Colonic mucosa (tissue), 4 donors: ENCODE data around the gene HBM. TPM values are rescaled to one million over a fixed set of nuclear protein-coding genes. Genes with fewer than 3 reads are reported as not detected.

Experiments
- DNase-seq: peaks from one replicate; pipeline ENCODE4 v3.0.0-alpha.2; 2020
- H3K27ac ChIP-seq: fragments of 200-600 bp; one replicate; pipeline ENCODE4 v1.8.0; 2021
- H3K27me3 ChIP-seq: fragments of 200-600 bp; one replicate; pipeline ENCODE4 v1.8.0; 2021
- H3K36me3 ChIP-seq: fragments of 200-600 bp; one replicate; pipeline ENCODE4 v1.8.0; 2021
- H3K4me1 ChIP-seq: fragments of 200-600 bp; one replicate; pipeline ENCODE4 v1.8.0; 2021; ENCODE audit warnings: mild to moderate bottlenecking
- H3K4me3 ChIP-seq: fragments of 200-600 bp; one replicate; pipeline ENCODE4 v1.8.0; 2021
- H3K9ac ChIP-seq, 2 donors: one replicate each; pipeline ENCODE4 v1.7.0; 2013; ENCODE audit warnings: control low read depth in 2 of 2, low read depth in 2 of 2, low read length in 2 of 2
- H3K9me3 ChIP-seq: fragments of 200-600 bp; one replicate; pipeline ENCODE4 v1.8.0; 2021
- CTCF ChIP-seq: fragments of 200-600 bp; IDR thresholded peaks from one replicate; pipeline ENCODE4 v1.8.0; 2022; ENCODE audit warnings: antibody characterized with exemption, mild to moderate bottlenecking
- intact Hi-C: fragments of 100-400 bp; cut with DNase I; formaldehyde crosslinking; loops from one replicate; pipeline ENCODE4 v1.14.1; 2022
- total RNA-seq, 2 donors: library from RNA; stranded (reverse); fragmentation: NEBNext Ultra II Directional in 1 of 2; extraction: Animal tissue kit (Norgen Biotek cat#: 25700) in 1 of 2; gene quantifications; one replicate each; pipeline ENCODE4 v1.2.1, GENCODE V29; 2021
- donor health status: healthy.
- donor health status: DM: no; HTN: no; CAD: no.
- donor health status: DM: no; HTN: no; CAD: no.

Gene HBM
- total RNA-seq, 2 donors from 2014 or later = not detected

GRCh38 chr16:129075-129474, 36.7 kb upstream of the HBM start:
- no peak for DNase-seq
- Histone ChIP-seq H3K27ac (no peak overlapping the region), H3K4me1 (no peaks in the 10 kb centered on the region), H3K9ac (no peak overlapping the region), H3K9me3 (no peaks in the 10 kb centered on the region), H3K36me3 (no peaks in the 10 kb centered on the region), H3K27me3 (no peaks in the 10 kb centered on the region), H3K4me3 (no peak overlapping the region)
- intact Hi-C loops = no loop called here
- TF ChIP-seq CTCF = no peak

GRCh38 chr16:130533-131173, 35.1 kb upstream of the HBM start:
- TF ChIP-seq CTCF = no peak
- DNase-seq = no peak
- no peak overlapping the region for H3K27ac ChIP-seq
- no peaks in the 10 kb centered on the region for H3K9me3 ChIP-seq
- intact Hi-C loops = no loop called here
- no peaks in the 10 kb centered on the region for H3K4me1 ChIP-seq
- H3K4me3 ChIP-seq = no peak overlapping the region
- no peaks in the 10 kb centered on the region for H3K36me3 ChIP-seq
- H3K9ac ChIP-seq = no peak overlapping the region
- H3K27me3 ChIP-seq = no peaks in the 10 kb centered on the region

GRCh38 chr16:132120-132519, 33.7 kb upstream of the HBM start:
- H3K27me3 ChIP-seq = no peaks in the 10 kb centered on the region
- no peaks in the 10 kb centered on the region for H3K36me3 ChIP-seq
- H3K4me3 ChIP-seq = no peak overlapping the region
- no peak overlapping the region for H3K27ac ChIP-seq
- intact Hi-C loops = no loop called here
- no peak for DNase-seq
- no peaks in the 10 kb centered on the region for H3K9me3 ChIP-seq
- TF ChIP-seq CTCF = no peak
- H3K9ac ChIP-seq = no peak overlapping the region
- H3K4me1 ChIP-seq = no peaks in the 10 kb centered on the region

GRCh38 chr16:133716-134115, 32.1 kb upstream of the HBM start:
- no peak overlapping the region for H3K9ac ChIP-seq
- no peak for TF ChIP-seq CTCF
- intact Hi-C loops = no loop called here

GRCh38 chr16:138049-138417, 27.7 kb upstream of the HBM start:
- H3K36me3 ChIP-seq = no peaks in the 10 kb centered on the region
- no peaks in the 10 kb centered on the region for H3K27me3 ChIP-seq
- peak overlapping the region; percentile 69 to 71 for H3K9ac ChIP-seq
- no peaks in the 10 kb centered on the region for H3K4me1 ChIP-seq
- H3K27ac ChIP-seq = no peak overlapping the region
- no peak for TF ChIP-seq CTCF
- intact Hi-C loops = no loop called here
- no peak for DNase-seq
- H3K4me3 ChIP-seq = peak overlapping the region; percentile 52
- H3K9me3 ChIP-seq = no peaks in the 10 kb centered on the region

More at GRCh38 chr16:133716-134115, 32.1 kb upstream of the HBM start:
- Histone ChIP-seq H3K9me3 (no peaks in the 10 kb centered on the region), H3K27ac (no peak overlapping the region), H3K27me3 (no peaks in the 10 kb centered on the region), H3K36me3 (no peaks in the 10 kb centered on the region), H3K4me3 (no peak overlapping the region), H3K4me1 (no peaks in the 10 kb centered on the region)
- no peak for DNase-seq
